B cell (primary cell): Measurements from ENCODE around the gene EFEMP1. TPM values are rescaled to one million over a fixed set of nuclear protein-coding genes. Genes with fewer than 3 reads are reported as not detected.

Source experiments
- ATAC-seq: fragments of 200-7000 bp; cut with Tn5 transposase; one replicate; pipeline ENCODE4 v1.10.0; 2021; ENCODE audit warnings: low read depth, mild to moderate bottlenecking, moderate number of reproducible peaks, moderate library complexity
- CTCF ChIA-PET: fragments of 350-600 bp; sonication (Branson Sonifier 250); formaldehyde crosslinking; loops from one replicate; lab custom pipeline; 2021; ENCODE audit warnings: antibody characterized with exemption, inconsistent platforms; lab: Charles Lee
- POLR2A ChIA-PET: fragments of 350-600 bp; sonication (Branson Sonifier 250); formaldehyde crosslinking; loops from one replicate; lab custom pipeline; 2021; ENCODE audit warnings: antibody characterized with exemption; lab: Charles Lee
- DNase-seq: peaks from one replicate; pipeline ENCODE4 v3.0.0; 2013
- H2AFZ ChIP-seq: 2 replicates; pipeline ENCODE4 v1.6.1; 2012; ENCODE audit warnings: mild to moderate bottlenecking, low read depth, low read length; ENCODE audit not compliant: insufficient read depth, poor library complexity, severe bottlenecking
- H3K27ac ChIP-seq, 2 donors: 1 replicate in 1 of 2; 2 replicates in 1 of 2; pipeline ENCODE4 v1.5.1; 2012 to 2013; ENCODE audit warnings: low read length in 2 of 2, mild to moderate bottlenecking in 2 of 2, moderate library complexity in 1 of 2
- H3K27me3 ChIP-seq, 4 experiments: fragments of 200-600 bp in 1 of 4; sonication (generic) in 1 of 4; replicated peaks in 1 of 4; 1 replicate in 2 of 4; 2 replicates in 2 of 4; pipeline versions ENCODE4 v1.6.1 to v1.7.0; 2013 to 2016; ENCODE audit warnings: low read length in 3 of 4, mild to moderate bottlenecking in 2 of 4, mixed read lengths in 1 of 4, moderate library complexity in 1 of 4; ENCODE audit not compliant: insufficient read depth in 4 of 4, control insufficient read depth in 3 of 4; ENCODE audit errors: control extremely low read depth in 1 of 4
- H3K36me3 ChIP-seq, 2 experiments: replicated peaks in 1 of 2; 1 replicate in 1 of 2; 2 replicates in 1 of 2; pipeline versions ENCODE4 v1.6.1 to v1.7.1; 2013; ENCODE audit warnings: low read length in 1 of 2; ENCODE audit not compliant: insufficient read depth in 2 of 2, control insufficient read depth in 1 of 2; ENCODE audit errors: control extremely low read depth in 1 of 2, extremely low read depth in 1 of 2
- H3K4me1 ChIP-seq, 2 donors: fragments of 200-600 bp in 1 of 2; sonication (generic) in 1 of 2; 1 replicate in 1 of 2; 2 replicates in 1 of 2; pipeline versions ENCODE4 v1.5.1 to v1.6.1; 2013 to 2017; ENCODE audit warnings: low read length in 2 of 2; ENCODE audit not compliant: control insufficient read depth in 2 of 2, insufficient read depth in 2 of 2
- H3K4me2 ChIP-seq: replicated peaks from 2 replicates; pipeline ENCODE3; 2012; ENCODE audit warnings: mild to moderate bottlenecking, low read depth, low read length; ENCODE audit not compliant: poor library complexity, severe bottlenecking
- H3K4me3 ChIP-seq, 5 experiments: fragments of 200-600 bp in 1 of 5; sonication (generic) in 1 of 5; 1 replicate in 3 of 5; 2 replicates in 2 of 5; pipeline versions ENCODE4 v1.5.1 to v1.7.0; 2011 to 2016; ENCODE audit warnings: low read length in 4 of 5, mild to moderate bottlenecking in 4 of 5, low read depth in 2 of 5, control low read depth in 1 of 5, moderate library complexity in 1 of 5; ENCODE audit not compliant: insufficient read depth in 1 of 5; ENCODE audit errors: control extremely low read depth in 1 of 5, extremely low read depth in 1 of 5
- H3K79me2 ChIP-seq: fragments of 200-600 bp; sonication (generic); one replicate; pipeline ENCODE4 v1.6.0; 2016; ENCODE audit warnings: low read length; ENCODE audit not compliant: control insufficient read depth, insufficient read depth
- H3K9ac ChIP-seq: fragments of 200-600 bp; sonication (generic); 2 replicates; pipeline ENCODE4 v1.6.1; 2017; ENCODE audit warnings: mild to moderate bottlenecking, low read length, moderate library complexity
- H3K9me3 ChIP-seq, 3 donors: one replicate each; pipeline versions ENCODE4 v1.6.1 to v1.7.1; 2013; ENCODE audit warnings: low read length in 2 of 3; ENCODE audit not compliant: control insufficient read depth in 2 of 3, insufficient read depth in 1 of 3; ENCODE audit errors: control extremely low read depth in 1 of 3
- H4K20me1 ChIP-seq: 2 replicates; pipeline ENCODE4 v1.6.0; 2012; ENCODE audit warnings: mild to moderate bottlenecking, low read length; ENCODE audit not compliant: insufficient read depth, control insufficient read depth, poor library complexity, severe bottlenecking
- H3K27ac Mint-ChIP-seq: one replicate; pipeline ENCODE4 v1.8.0; 2021; ENCODE audit warnings: mixed read lengths
- H3K27me3 Mint-ChIP-seq: one replicate; pipeline ENCODE4 v1.8.0; 2021; ENCODE audit warnings: mixed read lengths
- H3K4me1 Mint-ChIP-seq: one replicate; pipeline ENCODE4 v1.8.0; 2021; ENCODE audit warnings: mixed read lengths
- H3K4me3 Mint-ChIP-seq: one replicate; pipeline ENCODE4 v1.8.0; 2021; ENCODE audit warnings: mixed read lengths
- H3K9me3 Mint-ChIP-seq: one replicate; pipeline ENCODE4 v1.8.0; 2022; ENCODE audit warnings: mixed read lengths; ENCODE audit not compliant: insufficient read depth
- CTCF ChIP-seq: fragments of 200-600 bp; IDR thresholded peaks from one replicate; pipeline ENCODE4 v1.8.0; 2022; ENCODE audit warnings: antibody characterized with exemption, mild to moderate bottlenecking
- EZH2 ChIP-seq: IDR thresholded peaks from 2 replicates; pipeline ENCODE4 v1.6.1; 2012; ENCODE audit warnings: borderline replicate concordance, low read depth, mild to moderate bottlenecking, moderate library complexity, low read length; ENCODE audit not compliant: insufficient read depth, poor library complexity, severe bottlenecking
- WGBS: methylation state at CpG from one replicate; pipeline ENCODE4 v1.1.5; 2013; ENCODE audit warnings: missing lambda C conversion rate; ENCODE audit not compliant: insufficient coverage; 5-methylcytosine and 5-hydroxymethylcytosine counted together
- intact Hi-C: fragments of 100-400 bp; cut with micrococcal nuclease; formaldehyde crosslinking; loops from one replicate; pipeline ENCODE4 v1.10.0; 2022
- polyA plus RNA-seq: library from polyadenylated mRNA; depleted of rRNA; stranded (reverse); fragments of >200 nt; gene quantifications from 2 replicates; pipeline ENCODE4 v1.2.3, GENCODE V29; 2012
- total RNA-seq, 2 donors: library from RNA; stranded (reverse); fragments of 120-200 nt in 1 of 2; gene quantifications; 1 replicate in 1 of 2; 2 replicates in 1 of 2; pipeline versions ENCODE4 v1.2.3 to v1.2.4, GENCODE V29; 2013 to 2022

Gene EFEMP1
- total and polyA plus RNA-seq, 2 donors (not counting 1 experiment from before 2014, with no cell fraction given) = not detected

DNA sequence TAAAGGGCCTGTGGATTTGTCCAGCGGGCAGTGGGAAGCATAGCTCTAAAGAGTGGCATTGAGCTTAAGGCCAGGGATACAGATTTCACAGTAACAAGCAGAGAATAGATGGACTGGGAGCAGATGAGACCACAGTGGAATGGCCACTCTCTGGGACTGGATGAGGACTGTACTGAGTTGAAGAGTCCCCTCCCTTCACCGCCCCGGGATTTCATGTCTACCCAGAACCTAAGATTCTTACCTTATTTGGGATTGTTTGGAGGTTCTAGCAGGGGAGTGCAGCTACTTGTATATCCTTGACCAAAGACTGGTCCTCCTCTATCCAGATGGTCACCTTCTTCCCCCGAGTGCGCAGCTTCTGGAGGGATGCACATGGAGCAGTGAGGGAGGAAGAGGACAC, 28.0 kb upstream of the EFEMP1 start:
- TF ChIP-seq CTCF (no peak), EZH2 (no peak)
- ATAC-seq = no peak
- CTCF ChIA-PET = no interaction called here

GRCh38 chr2:55949613-55950012, 26.0 kb upstream of the EFEMP1 start:
- ChIA-PET POLR2A (no interaction called here), CTCF (no interaction called here)
- intact Hi-C loops = no loop called here

More for the DNA sequence above, 28.0 kb upstream of the EFEMP1 start:
- Histone ChIP-seq H2AFZ (no peak overlapping the region), H4K20me1 (no peaks in the 10 kb centered on the region), H3K36me3 (no peaks in the 10 kb centered on the region), H3K27ac (no peak overlapping the region), H3K9me3 (no peaks in the 10 kb centered on the region), H3K27me3 (no peaks in the 10 kb centered on the region), H3K4me1 (no peaks in the 10 kb centered on the region), H3K4me3 (no peak overlapping the region), H3K4me2 (no peak overlapping the region), H3K9ac (no peak overlapping the region), H3K79me2 (no peaks in the 10 kb centered on the region)
- peaks cover 37% of the 10 kb centered on the region for H3K27me3 Mint-ChIP-seq
- WGBS = 89% methylated on average over 3 of the region's 5 CpGs
- intact Hi-C loops = no loop called here
- H3K4me1 Mint-ChIP-seq = no peaks in the 10 kb centered on the region
- H3K27ac Mint-ChIP-seq = no peak overlapping the region
- no peaks in the 10 kb centered on the region for H3K9me3 Mint-ChIP-seq
- DNase-seq = no peak
- H3K4me3 Mint-ChIP-seq = no peak overlapping the region
- POLR2A ChIA-PET = no interaction called here

More at GRCh38 chr2:55949613-55950012, 26.0 kb upstream of the EFEMP1 start:
- H3K27ac ChIP-seq = no peak overlapping the region
- no peak for DNase-seq
- Mint-ChIP-seq H3K27ac (no peak overlapping the region), H3K27me3 (peaks cover 36% of the 10 kb centered on the region), H3K9me3 (no peaks in the 10 kb centered on the region), H3K4me1 (no peaks in the 10 kb centered on the region), H3K4me3 (no peak overlapping the region)
- no peaks in the 10 kb centered on the region for H3K36me3 ChIP-seq
- H4K20me1 ChIP-seq = no peaks in the 10 kb centered on the region
- TF ChIP-seq EZH2 (no peak), CTCF (no peak)
- no peaks in the 10 kb centered on the region for H3K79me2 ChIP-seq
- H3K9ac ChIP-seq = no peak overlapping the region
- H3K4me1 ChIP-seq = no peaks in the 10 kb centered on the region
- no peaks in the 10 kb centered on the region for H3K27me3 ChIP-seq
- no peak for ATAC-seq
- no peak overlapping the region for H2AFZ ChIP-seq
- no peak overlapping the region for H3K4me3 ChIP-seq
- WGBS = no CpG with 5 or more reads among the region's 2 CpGs
- no peaks in the 10 kb centered on the region for H3K9me3 ChIP-seq
- H3K4me2 ChIP-seq = no peak overlapping the region
